CD4-positive, alpha-beta T cell treated with Interleukin-2 at 100 ng/mL for 4 hours (primary cell): Measurements from ENCODE around the gene CREB1.
A peak's percentile ranks its signal among the peaks of the same experiment; 100 is the strongest.
"Not testable (repeated sequence)": the region's sequence is repeated elsewhere in the genome, so short reads cannot be mapped to it uniquely, and the experiment has no call there.

Source experiments
- DNase-seq: peaks from one replicate; pipeline ENCODE4 v3.0.0-alpha.2; 2020; ENCODE audit warnings: low spot score

The CREB1 gene

DNA sequence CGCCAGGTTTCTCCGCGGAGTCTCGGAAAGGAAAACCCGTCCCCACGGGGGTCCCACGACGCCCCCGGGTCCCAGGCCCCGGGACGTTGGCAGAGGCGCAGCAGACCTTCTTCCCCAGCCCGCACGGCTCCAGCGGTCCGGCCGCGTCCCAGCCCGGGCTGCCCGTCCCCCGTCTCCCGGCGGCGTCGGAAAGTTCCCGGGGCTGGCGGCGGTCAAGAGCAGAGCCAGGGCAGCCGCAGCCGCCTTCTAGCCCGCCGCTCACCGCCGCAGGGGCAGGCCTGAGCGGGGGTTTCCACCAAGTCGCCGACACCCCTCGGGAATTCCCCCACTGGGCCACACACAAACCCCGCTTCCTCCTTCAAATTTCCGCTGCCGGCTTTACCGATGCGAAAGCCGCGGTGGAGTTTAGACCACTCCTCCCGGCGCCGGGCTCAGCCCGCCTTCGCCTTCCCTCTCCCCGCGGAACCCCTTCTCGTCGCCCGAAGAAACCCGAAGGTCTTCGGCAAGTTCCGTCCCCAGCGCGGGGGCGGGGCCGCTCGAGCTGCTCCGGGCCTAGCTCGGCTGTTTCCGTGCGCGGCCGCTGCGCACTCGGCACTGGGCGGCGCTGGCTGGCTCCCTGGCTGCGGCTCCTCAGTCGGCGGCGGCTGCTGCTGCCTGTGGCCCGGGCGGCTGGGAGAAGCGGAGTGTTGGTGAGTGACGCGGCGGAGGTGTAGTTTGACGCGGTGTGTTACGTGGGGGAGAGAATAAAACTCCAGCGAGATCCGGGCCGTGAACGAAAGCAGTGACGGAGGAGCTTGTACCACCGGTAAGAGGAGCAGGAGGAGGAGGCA lies at the start of gene CREB1:
TSS of gene CREB1 (plus strand) at position 633 of the 830 bp plus-strand sequence. CDS start 25,674 bp downstream, outside the sequence.
- peak; percentile 100 for DNase-seq

DNA sequence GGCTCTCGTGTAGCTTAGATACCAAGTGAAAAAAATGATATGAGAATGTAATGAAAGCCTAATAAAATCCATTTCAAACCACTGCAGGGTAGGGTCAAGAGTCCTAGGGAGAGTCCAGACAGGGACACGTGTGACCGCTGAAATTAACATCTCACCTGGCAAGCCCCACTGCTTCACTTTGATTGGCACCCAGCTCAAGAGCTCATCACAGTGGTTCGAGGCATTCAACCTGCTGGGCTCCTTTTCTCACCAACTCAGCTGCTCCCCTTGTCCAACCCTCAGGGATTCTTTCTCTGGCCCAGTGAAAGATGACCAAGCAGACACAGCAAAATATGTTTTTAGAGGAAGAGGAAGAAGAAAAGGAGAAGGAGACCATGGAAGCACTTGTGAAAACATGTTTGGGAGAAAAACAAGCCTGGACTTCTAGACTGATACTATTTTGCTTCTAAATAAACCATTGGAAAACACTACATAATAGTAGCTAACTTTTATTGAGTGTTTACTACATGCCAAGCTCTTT lies 49.2 kb upstream of the CREB1 start:
- no peak for DNase-seq

DNA sequence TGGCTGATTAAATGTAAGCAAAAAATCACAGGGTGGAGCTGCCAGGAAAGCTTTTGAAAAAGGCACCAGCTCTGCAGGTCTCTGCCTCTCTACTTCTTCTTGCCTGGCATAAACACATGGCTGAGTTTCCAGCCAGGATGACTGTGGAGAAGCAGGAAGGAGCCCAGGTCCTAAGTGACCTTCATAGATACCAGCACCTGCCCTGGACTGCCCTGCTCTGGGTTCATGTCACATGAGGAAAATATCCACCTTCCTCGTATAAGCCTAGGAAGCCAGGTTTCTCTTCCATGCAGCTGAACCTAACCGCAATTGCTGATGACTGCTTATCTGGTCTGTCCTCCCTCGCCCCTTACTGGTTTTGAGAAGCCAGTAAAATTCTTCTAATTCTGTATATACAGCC lies 47.8 kb upstream of the CREB1 start:
- DNase-seq, result no peak

DNA sequence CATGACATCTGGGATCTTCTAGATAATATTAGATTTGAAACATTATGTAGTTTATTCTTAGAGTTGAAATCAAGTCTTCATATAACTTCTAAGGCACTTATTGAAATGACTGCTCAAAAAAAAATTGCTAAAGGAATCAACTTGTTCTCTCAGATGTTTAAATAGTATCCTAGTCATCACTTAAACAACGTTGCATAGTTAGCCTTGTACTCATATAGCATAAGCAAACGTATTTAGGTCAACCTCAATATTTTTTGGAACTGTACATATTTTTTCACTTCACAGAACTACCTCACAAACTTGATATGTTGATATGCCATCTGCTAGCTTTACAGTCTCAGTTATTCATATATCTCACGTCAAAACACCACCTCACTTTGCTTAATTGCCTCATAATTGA lies 47.1 kb upstream of the CREB1 start:
- DNase-seq, result no peak

DNA sequence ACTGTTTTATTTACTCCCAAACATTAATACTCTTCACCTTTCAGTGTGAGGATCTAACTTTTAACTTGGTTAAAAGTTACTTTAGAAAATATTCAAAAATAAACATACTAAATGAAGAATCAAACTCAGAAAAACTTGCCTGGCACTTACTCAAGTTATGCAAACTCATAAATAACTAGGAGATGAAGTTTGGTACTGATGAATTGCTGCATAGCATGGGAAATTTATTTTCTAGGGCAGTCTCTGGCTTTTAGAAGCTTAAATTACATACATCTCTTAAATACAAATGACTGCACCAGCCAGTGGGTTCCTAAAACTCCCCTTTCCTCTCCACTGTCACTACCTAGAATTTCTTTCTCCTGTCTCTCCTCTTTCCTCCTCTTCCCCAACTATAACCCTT lies 46.7 kb upstream of the CREB1 start:
- DNase-seq, result no peak

DNA sequence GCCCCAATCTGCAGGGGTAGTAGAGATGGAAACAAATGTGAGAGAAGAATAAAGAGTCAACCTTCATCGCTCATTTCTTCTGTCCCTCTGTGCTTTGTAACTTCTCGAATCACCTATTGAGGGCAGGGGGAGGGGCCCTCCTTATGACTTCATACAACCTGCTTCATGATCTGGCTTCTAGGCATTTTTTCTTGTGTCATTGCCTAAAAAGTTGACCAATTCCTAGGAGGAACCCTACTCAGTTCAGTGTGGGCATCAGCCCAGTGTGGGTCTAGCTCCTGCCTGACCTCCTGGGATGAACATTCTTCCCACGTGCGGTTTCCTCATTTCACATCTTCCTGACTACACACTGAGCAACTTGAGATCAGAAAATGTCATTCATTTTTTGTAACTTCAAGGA lies 46.3 kb upstream of the CREB1 start:
- DNase-seq, result no peak

DNA sequence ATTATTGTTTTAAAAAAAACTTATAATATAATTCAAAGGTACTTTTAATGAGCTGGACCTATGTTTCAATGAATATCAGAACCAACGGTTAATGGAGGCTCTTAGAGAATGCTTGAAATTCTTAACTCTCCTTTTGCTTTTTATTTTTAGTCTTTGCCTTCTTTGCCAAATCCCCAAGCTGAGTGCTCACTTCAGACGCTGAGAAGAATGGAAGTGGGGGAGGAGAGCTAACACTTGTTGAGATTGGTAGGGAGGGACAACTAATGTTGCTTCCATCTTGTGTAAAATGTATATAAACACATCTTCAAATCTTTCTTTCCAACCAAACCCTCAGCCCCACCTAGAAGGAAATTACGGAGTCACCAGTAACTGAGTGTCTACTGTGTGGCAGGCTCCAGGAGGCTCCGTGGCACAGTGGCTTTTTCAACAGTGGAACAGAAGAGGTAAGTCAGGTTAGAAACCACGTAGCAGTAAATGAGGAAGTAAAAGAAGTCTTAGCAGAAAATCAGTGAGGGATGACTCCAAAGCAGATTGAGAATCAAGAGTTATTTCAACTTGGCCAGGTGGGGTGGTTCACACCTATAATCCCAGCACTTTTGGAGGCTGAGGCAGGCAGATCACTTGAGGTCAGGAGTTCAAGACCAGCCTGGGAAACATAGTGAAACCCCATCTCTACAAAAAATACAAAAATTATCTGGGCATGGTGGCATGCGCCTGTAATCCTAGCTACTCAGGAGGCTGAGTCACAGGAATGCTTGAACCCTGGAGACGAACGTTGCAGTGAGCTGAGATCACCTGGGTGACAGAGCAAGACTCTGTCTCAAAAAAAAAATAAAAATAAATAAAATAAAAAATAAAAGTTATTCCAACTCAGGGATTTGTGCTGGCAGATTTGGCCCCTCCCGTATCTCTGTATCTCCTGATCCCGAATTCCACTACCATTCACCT lies 45.0 kb upstream of the CREB1 start:
- DNase-seq, result no peak

DNA sequence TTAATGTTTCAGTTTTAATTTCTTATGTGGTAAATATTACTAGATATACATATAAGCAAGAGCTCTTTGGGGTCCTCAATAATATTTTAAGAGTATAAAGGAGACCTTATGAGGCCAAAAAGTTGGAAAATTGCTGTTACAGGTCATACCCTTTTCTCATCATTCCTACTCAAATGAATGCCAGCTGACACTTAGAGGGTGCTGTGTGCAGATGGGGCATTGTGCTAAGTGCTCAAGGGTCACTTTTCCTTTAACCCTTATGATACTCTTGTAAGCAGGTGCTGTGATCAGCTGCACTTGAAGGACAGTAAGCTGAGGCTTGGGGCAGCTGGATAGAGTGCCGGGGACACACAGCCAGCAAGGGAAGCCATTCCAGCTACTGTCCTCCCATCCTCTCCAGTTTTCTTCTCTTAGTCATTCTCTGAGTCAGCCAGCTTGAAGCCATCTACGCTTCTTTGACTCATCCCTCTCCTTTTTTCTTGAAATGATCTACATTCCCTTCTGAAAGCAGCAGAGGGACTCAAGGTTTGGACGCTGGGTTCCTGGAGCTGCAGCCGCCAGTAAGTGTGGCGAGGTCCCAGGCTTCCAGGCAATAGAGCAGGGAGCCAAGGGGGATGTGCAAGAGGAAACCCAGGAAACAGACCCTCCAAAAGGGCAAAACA lies 42.0 kb upstream of the CREB1 start:
- DNase-seq, result no peak

DNA sequence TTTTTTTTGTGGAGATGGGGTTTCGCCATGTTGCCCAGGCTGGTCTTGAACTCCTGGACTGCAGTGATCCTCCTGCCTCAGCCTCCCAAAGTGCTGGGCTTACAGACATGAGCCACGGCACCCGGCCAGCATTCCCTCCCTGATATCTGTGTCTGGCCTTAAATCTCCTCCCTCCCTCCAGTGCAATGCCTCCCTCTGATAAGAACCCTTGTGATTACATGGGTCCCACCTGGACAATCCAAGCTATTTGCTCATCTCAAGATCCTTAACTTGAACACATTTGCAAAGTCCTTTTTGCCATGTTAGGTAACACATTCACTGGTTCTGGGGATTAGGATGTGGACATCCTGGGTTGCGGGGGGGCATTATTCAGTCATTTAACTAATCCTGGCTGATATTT lies 40.5 kb upstream of the CREB1 start:
- DNase-seq, result no peak

DNA sequence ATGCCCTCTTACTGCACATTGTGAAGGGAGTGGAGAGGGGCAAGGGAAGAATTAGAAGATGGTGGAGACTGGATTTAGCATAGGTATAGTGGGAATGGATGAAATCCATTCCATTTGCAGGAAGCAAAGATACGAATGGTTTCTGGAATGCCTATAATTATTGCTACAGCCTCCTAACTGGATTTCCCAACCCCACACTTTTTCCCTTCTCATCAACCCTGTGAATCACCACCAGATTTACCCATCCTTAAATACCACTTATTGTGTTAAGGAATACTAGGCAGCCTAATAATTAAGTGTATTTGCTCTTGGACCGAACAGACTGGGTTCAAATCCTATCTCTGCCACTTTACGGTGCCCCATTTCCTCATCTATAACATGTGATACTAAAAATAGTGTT lies 39.3 kb upstream of the CREB1 start:
- DNase-seq, result no peak

DNA sequence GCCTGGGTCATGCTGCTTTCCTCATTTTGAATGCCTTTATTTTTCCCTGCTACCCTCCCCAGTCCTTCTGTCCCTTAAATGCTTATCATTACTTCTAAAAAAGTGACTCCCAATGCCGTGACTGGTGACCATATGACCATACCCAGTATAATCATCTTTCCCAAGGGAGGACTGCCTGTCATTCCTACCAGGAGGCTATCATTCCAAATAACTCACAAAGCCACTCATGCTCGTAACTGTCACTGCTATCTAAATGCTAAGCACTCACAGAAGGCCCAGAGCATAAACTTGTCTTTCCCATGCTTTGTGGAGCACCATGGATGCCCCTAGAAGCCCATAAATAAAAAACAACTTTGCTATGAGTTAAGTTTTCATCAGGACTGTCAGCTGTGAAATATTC lies 38.7 kb upstream of the CREB1 start:
- no peak for DNase-seq

DNA sequence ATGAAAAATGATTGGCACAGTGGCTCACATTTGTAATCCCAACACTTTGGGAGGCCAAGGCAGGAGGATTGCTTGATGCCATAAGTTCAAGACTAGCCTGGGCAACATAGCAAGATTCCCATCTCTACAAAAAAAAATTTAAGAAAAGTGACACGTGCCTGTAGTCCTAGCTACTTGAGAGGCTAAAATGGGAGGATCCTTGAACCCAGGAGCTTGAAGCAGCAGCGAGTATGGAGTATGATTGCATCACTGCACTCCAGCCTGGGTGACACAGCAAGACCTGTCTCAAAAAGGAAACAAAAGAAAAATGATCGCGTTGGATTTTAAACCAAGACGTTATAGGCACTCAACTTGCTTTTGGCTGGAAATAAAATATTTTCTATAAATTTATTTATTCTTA lies 37.8 kb upstream of the CREB1 start:
- no peak for DNase-seq

DNA sequence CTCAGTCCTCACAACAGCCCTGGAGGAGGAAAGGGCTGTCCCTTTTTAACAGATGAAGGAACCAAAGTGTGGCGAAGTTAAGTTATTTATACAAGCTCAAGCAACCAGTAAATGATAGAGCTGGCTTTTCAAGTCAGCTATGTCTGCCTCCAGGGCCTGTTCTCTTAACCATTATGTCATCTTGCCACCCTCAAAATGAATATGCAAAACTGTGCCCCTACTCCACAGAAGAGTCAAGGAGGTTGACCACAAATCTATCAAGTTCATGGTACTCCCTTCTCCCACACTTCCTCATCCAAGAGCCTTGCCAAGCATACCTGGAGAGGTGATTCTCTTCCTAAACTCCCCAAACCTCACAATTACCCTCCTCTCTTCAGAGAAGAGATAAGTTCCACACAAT lies 37.3 kb upstream of the CREB1 start:
- DNase-seq, result no peak

DNA sequence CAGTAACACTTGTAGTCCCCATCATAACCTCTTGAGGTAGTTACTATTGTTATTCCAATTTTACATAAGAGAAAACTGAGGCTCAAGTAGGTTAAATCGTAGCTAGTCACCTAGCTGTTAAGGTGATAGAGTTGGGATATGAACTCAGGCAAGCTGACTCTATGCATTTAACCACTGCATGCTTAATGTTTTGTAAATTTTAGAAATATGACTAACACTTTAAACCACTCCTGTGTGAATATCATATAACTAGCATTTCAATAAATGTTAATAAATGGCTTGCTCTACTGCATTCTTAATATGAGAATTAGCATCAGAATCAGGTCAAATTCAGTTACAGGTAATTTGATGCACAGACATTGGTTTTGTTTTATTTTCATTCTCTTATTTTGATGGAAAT lies 35.6 kb upstream of the CREB1 start:
- DNase-seq, result no peak

DNA sequence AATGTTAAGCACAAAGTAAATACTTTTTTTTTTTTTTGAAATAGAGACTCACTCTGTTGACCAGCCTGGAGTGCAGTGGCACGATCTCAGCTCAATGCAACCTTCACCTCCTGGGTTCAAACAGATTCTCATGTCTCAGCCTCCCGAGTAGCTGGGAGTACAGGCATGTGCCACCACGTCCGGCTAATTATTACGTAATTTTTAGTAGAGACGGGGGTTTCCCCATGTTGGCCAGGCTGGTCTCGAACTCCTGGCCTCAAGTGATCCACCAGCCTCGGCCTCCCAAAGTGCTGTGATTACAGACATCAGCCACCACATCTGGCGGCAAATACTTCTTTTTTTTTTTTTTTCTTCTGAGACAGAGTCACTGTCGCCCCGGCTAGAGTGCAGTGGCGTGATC lies 32.8 kb upstream of the CREB1 start:
- DNase-seq, result not testable (repeated sequence)

DNA sequence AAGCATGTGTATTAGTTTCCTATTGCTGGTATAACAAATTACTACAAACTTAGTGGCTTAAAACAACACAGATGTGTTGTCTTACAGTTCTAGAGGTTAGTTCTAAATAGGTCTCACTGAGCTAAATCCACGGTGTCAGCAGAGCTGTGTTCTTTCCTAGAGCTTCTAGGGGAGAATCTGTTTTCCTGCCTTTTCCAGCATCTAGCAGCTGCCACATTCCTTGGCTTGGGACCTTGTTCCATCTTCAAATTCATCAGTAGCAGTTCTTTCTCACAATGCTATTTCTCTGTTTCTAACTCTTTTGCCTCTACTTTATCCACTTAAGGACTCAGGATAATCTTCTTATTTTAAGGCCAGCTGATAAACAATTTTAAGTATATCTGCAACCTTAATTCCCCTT lies 32.2 kb upstream of the CREB1 start:
- DNase-seq, result no peak

DNA sequence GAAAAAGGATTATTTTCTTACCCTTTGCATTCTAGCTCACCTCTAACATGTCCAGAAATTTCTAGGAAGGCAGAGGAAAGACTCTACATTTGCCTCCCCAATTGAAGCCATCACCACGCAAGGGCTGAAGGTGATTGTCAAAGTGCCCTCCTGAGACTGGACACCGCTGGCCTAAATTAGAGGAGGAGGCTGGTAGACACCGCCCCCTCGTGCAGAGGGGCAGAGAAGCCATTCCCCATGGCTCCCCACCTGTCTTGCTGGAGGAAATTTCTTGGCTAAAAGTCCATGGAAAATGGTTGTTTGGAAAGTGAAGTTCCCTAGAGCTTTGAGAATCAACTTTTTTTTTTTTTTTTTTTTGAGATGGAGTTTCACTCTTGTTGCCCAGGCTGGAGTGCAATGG lies 31.3 kb upstream of the CREB1 start:
- no peak for DNase-seq

DNA sequence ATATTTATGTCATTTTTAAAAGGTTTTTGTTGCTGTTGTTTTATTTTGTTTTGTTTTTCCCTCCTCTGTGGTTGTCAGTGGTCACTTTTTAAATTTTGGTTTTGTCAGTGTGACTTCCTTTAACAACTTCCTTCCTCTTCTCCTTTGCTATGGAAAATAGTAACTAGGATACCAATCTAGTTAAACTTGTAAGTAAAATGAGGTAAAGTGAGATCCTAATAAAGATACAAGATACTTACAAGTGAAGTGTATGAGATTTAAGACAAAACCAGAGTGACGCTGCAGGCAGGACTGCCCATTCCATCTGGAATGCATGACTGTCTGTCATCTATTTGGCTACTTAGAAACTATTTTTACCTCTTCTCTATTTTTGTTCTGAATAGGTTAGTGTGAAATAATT lies 30.6 kb upstream of the CREB1 start:
- no peak for DNase-seq

DNA sequence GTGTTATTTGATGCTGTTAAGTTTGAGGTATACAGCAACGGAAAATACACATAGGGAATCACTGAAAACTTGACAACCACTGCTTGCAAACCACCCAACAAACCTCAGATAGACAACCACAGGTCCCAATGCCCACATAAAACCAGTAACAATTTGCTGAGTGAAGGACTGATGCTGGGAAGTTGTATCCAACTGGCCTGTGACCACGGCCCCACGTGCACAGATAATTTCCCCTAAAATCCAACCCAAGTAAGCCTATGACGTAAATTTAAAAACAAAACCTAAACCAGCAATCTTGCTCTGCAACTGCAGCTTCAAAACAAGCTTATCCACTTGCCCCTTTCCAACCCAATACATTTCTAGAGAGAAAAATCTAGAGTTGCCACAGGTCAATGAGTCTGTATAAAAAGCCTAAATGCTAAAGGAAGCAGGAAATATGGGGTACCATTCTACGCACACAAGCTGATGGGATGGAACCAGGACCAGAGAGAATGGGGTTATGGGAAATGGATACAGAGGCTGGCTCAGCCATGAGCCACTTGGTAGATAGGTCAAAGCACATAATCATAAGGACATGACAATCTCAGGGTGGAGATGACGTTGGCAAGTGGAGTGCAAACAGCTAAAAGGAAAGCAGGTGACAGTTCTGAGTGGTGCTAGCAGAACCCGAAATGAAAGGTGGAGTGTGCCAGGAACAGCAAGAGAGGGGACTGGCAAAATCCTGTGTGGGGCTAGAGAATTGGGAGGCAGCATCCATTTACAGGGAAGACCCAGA lies 27.8 kb upstream of the CREB1 start:
- no peak for DNase-seq

DNA sequence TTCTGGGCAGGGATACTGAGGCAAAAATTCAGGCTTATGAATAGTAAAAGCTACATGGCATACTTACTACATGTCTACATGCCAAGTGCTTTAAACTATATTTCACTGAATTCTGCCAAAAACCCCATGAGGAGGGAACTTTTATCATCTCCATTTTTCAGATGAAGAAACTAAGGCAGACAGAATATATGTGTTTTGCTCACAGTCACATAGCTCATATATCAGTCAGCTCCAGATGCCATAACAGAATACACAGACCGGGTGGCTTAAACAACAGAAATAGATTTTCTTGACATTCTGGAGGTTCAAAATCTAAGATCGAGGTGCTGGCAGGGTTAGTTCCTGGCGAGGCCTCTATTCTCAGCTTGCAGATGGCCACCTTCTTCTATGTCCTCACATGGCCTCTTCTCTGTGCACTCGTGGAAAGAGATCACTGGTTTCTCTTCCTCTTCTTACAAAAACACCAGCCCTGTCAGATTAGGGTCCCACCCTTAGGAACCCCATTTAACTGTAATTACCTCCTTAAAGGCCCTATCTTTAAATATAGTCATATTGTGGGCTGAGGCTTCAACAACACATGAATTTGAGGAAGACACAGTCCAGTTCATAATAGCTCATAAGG lies 27.1 kb upstream of the CREB1 start:
- no peak for DNase-seq

DNA sequence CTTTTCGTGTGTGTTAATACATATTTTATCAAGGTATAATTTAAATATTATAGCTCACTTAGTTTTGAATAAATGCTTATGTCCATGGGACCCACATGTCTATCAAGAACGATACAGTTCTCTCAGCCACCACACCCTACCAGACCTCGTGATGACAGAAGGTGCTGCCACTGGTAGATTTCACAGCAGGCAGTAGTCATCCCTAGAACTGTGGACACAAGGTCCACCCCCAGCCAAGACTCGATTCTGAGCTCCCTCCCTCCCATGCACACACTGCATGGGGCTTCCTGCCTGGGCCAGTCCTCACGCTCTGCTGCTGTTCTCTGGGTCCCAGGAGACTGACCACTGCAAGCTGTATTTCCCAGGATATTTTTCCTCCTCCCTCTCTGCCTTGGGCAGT lies 26.5 kb upstream of the CREB1 start:
- DNase-seq, result no peak
